HG03060 (cell line): ENCODE results near the gene CEP295NL.
"Not testable (repeated sequence)": the region's sequence is repeated elsewhere in the genome, so short reads cannot be mapped to it uniquely, and the experiment has no call there.

ENCODE experiments used
- ATAC-seq: cut with Tn5 transposase; IDR thresholded peaks from one replicate; pipeline ENCODE4 v1.9.1; 2021; ENCODE audit warnings: low read depth, moderate number of reproducible peaks; ENCODE audit not compliant: unreplicated experiment

CEP295NL gene

DNA sequence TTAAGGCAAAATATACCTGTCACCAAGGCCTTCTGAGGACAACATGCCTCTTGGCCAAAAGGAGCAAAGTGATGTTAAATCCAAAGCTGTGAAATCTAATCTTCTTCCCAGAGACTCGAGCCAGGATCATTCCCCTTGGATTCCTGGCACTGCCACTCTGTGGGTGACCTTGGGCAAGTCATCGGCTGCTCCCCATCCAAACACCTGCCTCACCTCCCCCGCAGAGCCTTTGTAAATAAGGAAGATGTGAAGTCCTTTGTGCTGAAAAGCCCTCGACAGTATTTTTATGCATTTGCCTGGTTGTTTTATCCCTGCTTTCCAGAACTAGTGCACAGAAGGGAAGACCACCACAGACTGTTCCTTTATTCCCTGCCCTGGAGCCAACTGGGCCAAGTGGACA, 5.4 kb upstream of the CEP295NL start:
- ATAC-seq: no peak

DNA sequence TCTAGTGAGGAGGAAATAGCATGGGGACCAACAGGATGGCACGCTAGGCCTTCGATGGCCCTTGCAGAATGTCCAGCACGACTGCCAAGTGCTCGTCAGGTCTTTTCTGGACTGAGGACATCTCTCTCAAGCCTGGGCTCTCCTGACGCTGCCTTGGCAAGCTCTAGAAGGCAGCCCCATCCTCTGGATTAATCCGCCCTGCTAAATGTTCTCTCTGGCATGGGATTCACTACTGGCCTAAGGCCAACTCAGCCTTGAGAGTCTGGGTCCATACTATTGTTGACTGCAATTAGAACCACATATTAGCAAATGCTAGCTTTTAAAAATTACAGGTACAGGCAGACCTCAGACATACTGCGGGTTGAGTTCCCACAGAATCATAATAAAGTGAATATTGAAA, 2.5 kb upstream of the CEP295NL start:
- no peak for ATAC-seq

DNA sequence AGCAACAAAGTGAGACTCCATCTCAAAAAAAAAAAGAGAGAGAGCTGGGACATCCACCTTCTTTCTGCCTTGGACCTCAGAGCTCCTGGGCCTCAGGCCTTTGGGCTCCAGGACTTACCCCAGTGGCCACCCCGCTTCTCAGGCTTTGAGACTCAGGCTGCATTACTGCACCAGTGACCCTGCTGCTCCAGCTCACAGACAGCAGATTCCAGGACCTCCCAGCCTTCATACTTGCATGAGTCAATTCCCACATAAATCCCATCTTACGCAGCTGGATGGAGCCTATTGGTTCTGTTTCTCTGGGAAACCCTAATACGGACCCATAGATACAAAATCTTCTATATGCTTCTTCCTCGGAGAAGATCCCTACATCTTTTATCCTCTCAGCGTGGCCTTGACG, 2.1 kb upstream of the CEP295NL start:
- ATAC-seq: no peak

DNA sequence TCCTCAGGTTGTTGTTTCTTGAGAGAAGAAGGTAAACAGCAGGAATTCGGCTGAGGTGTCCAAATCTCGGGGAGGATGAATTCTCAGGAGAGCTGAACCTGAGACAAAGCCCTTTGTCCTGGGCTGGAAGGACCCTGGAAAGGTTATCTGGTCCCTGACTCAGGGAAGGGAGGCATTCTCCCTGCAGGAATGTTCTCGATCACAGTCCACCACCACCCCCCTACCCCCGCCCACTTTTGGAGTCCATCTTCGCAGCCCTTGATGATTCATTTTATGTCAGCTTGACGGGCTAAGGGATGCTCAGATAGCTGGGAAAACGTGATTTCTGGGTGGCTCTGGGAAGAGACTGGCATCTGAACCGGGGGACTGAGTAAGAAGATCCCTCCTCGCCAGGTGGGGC, 1.4 kb upstream of the CEP295NL start:
- no peak for ATAC-seq

DNA sequence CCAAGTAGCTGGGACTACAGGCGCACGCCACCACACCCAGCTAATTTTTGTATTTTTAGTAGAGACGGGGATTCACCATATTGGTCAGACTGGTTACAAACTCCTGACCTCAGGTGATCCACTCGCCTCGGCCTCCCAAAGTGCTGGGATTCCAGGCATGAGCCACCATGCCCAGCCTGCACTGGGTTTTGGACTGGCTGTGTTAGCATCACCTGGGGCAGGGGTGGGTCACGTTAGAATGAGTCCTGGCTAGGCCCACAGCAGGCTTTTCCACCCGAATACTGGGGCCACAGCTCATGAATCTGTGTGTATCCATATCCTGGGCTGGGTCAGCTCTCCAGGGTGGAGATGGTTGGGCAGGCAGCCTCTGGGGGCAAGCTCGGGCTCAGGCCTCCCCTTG, 770 bp downstream of the CEP295NL start:
- not testable (repeated sequence) for ATAC-seq

DNA sequence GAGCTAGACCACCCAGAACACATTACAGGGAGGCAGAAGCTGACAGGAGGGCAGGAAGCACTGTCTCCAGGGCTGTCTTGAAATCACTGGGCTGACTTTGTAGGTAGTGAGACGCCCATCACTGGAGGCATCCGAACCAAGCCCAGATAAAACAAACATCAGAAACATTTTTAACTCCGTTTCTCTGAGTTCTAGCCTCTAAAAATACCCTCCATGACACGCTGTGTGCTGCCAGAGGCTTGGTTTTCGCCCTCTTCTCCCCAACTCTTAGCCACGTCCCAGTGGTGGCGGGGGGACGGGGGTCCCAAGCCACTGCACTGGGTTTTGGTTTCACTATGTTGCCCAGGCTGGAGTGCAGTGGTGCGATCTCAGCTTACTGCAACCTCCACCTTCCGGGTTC, 1.2 kb downstream of the CEP295NL start:
- no peak for ATAC-seq

DNA sequence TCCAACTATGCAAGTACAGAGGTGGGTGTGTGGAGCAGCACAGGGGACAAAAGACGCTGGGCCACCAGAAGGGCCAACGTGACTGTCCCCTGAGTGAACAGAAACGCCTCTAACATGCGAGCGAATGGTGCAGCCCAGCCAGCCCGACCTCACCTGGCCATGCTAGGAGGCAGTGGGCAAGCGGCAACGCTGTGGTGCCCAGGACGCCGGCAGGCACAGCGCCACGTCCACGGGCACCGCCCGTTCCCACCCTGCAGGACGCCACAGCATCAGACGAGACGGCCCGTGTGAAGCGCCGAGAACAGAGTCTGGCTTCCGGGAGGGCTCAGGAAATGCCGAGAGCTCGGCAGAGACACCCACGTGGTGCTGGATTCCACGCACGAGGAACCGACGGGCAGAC, 2.2 kb downstream of the CEP295NL start:
- ATAC-seq: no peak

DNA sequence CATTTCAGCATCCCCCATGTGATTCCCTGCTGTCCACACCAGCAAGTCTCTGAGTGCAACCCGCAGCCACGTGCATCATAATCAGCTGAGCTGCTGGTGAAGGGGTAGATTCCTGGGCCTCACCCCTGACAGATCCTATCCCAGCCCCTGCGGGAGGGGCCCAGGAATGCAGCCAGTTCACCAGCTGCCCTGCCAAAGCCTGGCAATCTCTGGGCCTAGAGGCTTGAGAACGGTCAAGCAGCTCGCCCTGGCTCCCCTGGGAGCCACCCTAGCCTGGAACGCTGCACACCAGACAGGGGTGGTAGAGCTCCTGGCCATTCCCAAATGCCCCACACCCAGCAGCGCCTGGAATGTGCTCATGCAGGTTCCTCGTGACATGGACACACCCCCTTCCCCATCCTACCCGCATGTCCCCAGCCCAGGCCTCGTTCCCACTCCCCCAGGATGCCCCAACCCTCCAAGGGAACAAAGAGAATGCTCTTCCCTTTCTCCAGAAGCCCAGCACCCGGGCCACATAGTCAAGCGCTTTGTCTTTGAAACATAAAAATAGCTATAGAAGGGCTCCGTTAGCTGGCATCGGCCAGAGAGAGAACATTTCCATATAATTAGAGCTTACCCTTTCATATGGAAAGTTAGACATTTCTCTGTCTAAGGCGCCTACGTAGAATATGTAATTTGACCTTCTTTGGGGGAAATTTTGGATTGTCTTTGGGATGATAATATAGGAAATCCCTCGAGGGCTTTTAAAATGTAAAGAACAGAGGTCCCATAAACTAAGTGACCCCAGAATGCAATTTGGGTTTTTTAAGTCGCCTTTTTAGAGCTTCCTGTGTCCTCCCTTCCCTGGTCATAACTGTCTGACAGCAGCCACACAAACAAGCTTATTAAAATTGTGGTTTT, 3.4 kb downstream of the CEP295NL start:
- no peak for ATAC-seq

DNA sequence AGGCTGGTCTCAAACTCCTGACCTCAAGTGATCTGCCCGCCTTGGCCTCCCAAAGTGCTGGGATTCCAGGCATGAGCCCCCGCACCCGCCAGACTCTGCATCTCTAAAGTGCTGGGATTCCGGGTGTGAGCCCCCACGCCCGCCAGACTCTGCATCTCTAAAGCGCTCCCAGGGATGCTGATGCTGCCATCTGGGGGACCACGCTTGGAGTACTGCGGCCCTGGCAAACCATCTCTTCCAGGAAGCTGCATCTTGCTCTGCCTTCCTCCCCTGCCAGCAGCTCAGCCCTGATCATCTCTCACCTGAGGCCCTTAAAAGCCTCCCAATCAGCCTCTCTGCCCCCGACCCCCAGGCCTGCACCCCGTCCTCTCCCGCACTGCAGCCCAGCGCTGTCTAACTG, 4.1 kb downstream of the CEP295NL start:
- no peak for ATAC-seq

DNA sequence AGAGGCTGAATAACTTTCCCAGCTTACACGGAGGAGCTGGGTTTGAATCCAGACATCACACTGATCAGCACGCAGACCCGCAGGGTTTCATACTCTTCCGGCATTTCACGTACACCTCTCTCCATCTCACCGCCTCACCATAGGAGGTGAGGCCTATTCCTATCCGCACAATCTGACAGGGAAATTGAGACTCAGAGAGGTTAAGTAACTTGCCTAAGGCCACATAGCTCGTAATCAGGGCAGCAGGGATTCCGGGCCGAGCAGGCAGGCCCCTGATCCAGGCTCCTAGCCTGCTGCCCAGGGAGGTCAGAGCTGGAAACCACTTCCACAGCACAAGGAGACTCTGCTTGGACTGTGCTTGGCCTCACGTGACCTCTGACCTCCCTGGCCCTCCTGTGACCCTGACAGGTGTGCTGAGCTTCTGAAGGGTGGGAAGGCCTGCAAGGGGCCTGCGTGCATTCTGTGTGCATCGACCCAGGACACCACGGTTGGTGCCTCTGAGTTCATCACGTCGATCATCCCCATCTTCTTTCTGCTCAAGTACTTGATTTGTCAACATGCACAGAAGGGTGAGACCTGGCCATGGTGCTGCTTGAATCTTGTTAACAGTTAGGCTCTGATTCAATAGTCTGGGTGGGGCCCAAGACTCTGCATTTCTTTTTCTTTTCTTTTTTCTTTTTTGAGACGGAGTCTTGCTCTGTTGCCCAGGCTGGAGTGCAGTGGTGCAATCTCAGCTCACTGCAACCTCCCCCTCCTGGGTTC, 4.7 kb downstream of the CEP295NL start:
- no peak for ATAC-seq

DNA sequence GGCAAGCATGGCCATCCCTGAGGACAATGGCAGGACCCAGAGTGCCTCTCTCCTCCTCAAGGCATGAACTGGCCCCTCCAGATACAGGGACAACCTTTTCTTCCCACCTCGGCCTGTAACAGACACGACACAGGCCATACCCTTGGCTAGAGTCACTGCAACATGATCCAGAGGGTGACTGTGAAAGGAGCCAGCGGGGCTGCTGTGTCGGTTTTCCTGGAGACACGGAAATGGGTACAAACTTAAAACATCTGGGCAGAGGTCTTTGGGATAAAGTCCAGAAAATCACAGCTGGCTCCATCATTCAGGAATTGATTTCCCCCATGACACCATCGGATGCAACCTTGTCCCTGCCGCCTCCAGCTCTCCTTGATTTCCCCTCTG, 5.3 kb downstream of the CEP295NL start:
- ATAC-seq: no peak

DNA sequence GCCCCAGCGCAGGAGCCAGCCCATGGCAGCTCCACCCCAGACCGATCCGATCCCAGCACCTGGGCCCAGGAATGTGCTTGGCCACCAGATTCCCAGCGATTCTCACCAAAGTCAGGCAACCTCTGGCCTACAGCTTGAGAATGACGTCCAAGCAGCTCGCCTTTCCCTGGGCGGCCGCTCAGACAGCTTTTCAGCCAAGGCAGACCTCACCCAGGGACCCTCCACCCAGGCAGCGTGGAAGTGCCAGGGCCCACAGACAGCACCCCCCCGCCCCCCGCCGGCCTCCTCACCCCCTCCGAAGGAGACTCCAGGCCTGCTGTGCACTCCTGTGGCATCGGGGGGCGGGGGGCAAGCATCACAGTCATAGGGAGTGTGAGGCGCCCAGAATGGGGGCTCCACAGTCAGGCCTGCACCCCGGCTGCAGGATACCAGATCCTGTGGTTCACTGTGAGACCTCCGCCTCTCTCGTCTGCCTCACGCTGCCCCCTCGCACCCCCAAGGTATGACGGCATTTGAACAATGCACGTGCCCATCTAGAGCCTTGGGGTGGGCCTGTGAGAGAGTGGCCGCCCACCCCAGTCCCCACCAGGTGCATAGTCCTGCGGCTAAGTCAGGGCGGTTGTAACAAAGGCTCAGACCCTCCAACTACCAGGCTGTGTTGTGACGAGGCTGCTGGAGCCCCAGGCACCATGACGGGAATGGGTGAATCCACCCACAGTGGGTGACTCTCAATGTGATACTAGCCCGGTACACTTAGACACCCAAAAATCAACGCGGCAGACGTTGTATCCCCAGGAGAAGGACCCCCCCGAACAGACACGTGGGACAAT, 6.0 kb downstream of the CEP295NL start:
- no peak for ATAC-seq

DNA sequence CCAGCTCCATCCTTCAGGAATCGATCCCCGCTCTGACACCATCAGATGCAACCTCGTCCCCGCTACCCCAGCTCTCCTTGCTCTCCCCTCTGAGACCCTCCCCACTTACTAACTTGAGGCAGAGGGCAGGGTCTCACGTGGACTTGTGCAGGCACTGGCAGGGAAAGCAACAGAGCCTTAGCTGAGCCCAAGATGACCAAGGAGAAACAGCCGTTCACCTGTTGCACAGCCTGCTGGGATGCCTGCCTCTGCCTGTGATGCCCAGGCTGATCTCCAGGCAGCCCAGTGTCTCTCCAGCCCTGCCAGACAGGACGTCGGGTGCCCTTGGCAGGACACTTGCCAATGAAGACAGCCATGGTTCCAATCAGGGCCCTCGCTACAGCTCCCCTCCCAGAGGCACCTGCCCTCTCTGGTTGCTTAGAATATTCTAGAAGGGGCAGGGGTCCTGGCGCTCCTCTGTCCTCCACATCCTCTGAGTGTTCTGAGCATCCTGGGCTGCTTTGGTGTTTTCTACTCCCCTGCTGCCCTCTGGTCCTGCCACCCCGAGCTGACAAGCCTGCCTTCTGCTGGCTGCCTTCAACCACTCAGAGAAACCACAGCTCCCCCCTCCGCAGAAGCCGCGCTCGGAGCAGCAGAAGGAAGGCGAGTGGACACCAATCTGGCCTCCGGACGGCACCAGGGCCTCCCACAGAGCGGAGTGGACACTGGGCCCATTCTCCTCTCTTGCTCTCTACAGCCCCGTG, 6.7 kb downstream of the CEP295NL start:
- no peak for ATAC-seq

DNA sequence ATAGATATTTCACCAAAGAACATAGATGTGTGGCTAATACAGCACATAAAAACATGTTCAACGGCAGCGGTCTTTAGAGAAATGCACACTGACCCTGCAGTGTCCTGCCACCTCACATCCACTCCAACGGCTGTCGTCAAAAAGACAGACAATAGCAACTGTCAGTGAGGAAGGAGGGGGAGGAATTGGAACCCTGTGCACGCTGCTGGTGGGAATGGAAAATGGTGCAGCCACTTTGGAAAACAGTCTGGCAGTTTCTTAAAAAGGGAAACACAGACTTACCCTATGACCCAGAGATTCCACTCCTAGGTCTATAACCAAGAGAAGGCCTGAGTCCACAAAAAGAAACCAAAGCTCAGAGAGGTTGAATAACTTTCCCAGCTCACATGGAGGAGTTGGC, 7.7 kb downstream of the CEP295NL start:
- ATAC-seq: no peak

DNA sequence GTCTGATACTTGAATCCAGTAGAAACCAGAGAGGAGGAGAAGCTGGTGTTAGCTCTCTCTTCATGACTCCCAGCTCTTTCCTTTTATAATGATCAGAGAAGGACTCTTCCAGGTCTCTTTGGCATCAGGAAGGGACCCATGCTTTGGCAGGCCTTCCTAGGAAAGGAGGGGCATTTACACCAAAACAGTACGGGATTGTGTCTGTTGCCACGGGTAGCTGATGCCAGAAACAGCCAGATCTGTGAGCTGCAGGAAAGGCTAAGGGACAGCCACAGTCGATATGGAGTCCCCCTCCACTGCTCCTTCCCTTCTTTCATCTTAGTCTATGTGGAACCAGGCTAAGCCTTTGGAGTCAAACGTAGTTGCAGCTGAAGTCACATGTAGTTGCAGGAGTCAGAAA, 9.3 kb downstream of the CEP295NL start:
- no peak for ATAC-seq

DNA sequence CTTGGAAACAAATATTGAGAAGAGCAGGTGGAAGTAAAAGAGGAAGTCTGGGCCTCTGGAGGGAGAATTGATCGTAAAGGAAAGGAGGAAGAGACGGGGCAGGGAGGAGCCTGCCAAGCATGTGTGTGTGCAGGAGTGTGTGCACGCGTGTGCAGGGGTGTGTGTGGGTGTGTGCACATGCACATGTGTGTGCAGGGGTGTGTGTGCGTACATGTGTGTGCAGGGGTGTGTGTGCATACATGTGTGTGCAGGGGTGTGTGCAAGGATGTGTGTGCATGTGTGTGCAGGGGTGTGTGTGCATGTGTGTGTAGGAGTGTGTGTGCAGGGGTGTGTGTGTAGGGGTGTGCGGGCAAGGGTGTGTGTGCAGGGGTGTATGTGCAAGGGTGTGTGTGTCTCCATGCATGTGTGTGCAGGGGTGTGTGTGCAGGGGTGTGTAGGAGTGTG, 10.0 kb downstream of the CEP295NL start:
- ATAC-seq: no peak

DNA sequence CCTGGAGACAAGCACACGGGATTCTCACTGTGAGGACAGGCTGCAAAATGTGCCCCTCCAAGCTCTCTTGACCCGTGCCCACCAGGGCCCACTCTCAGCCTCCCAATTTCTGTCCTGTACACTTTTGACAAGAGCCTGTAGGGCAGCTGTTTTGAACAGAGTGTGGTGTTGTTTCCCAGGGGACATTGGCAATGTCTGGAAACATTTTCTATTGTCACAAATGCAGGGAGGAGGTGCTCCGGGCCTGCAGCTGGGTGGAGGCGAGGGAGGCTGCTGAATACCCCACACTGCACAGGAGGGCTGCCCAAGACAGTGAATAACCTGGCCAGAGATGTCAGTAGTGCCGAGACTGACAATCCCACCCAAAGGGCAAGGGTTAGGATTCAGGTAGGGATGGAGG, 10.5 kb downstream of the CEP295NL start:
- no peak for ATAC-seq

DNA sequence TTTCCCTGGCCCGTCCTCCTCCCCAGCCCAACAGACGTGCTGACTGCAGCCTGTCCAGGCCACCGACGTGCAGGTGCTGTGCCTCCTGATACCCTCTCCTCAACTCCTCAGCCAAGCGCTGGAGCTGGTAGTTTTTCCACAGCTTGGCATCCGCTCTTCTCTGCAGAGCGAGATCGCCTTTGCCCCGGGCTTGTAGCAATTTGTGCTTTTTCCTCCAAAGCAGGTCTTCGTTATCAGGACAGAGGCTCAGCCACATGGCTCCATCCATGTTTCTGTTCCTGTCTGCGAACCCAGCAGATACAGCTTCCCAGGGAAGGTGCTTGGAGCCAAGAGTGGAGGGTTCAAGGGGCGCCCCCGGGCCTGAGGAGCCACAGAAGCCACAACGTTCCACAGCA, 10.9 kb downstream of the CEP295NL start:
- no peak for ATAC-seq

DNA sequence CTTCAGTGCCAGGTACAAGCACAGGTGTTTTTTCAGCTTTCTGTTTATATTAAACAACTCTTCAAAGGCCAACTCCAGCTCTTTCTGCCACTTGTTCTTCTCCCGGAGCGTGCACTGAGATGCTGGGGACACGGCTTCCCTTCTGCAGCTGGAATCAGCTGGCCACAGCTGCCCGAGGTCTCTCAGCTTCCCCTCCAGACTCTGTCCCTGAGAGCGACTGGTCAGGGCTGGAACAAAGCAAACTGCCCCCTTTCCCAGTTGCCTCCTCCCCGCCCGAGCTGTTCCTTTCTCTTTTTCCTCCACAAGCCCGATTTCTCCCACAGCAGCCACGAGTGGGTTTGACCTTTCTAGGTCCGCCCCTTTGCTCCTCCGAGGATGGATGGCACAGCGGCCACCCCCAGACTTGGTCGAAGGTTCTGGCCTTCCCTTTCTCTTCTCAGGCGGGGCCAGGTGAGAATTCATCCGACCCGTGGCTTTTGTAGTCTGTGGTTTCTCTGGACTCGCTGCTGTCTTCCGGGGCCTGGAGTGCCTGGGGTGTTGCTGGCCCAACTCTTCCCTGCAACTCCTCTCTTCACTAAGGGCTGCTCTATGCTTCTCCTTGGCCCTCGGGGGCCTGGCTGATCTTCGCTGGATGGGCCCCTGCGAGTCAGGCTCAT, 11.5 kb downstream of the CEP295NL start:
- no peak for ATAC-seq

DNA sequence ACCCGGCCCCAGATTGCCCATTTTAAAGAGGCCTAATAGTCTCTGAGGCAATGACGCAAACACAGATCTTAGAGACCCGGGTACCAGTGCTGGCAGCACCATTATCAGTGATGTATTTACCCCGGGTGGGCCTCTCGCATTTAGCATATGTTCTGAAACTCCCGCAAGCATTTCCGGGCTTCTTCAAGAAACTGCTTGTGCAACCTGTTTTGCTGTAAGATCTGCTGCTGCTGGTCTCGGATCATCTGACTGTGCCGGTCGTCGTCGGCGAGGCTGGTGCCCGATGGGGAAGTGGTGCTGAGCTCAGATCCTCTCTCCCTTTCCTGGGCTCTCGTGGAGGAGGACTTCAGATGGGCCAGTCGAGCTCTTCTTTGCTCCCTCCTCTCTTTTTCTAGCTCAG, 12.5 kb downstream of the CEP295NL start:
- ATAC-seq: no peak
